ENCODE data around the gene CRYBA2. TPM values are rescaled to one million over a fixed set of nuclear protein-coding genes. Genes with fewer than 3 reads are reported as not detected.

Gene CRYBA2
- total and polyA plus RNA-seq, 8 donors: 3.7 to 314 (median 13.2) TPM

DNA sequence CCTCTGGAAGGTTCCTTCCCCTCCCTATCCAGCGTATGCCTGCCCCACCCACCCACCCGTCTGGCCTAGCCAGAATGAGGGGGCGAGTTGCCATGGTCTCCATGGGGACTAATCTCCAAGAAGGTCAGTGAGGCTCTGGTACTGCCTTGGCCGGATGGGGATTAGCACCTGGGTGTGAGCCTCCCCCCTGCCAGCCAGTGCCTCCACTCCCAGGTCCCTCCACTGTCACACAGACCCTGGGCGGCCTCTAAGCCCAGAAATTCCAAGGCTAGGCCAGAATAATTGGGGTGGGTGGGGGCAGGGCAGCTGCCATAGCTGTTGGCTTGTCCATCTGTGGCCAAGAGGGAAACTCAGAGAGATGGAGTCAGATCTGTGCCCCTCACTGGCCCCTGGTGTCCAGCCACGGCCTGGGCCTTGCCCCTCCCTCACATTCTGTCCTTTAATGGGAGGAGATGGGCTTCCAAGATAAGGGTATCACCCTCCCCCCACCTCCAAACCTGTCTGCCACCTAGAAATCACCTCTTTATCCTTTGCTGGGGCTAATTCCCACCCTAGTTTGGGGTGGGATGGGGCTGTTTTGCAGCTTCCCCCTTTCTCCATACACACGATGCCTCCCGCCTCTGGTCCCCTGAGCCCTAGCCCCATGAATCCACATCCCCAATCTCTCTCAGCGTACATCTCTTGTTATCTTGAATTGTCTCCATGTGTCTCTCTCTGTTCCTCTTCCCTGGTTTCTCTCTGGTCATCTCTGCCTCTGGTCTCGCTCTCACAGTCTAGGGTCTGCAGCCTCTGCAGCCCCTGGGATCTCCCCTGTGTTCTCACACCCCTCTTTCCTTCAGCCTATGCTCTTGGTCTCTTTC is 6.0 kb upstream of the CRYBA2 start:
- FAIRE-seq (no peak), ATAC-seq (no peak), DNase-seq (peak in 3 of 6 donors; percentile 27 to 59 (median 45))
- peaks cover 0 to 4% (median 0%) of the 10 kb centered on the region in 4 donors for H3K27me3 ChIP-seq
- WGBS, 2 donors: 37 to 53% methylated on average over 9 to 10 of the region's 10 CpGs
- no peaks in the 10 kb centered on the region for H3K36me3 ChIP-seq
- H3K4me3 ChIP-seq: peak overlapping the region in 1 of 4 donors; percentile 83
- H3K4me1 ChIP-seq: peaks cover 3 to 25% (median 7%) of the 10 kb centered on the region in 3 donors
- H3K27ac ChIP-seq: peak overlapping the region; percentile 26 to 97 (median 68)
- intact Hi-C loops (cut with DNase I): no loop called here
- TF ChIP-seq, protein P1, sequence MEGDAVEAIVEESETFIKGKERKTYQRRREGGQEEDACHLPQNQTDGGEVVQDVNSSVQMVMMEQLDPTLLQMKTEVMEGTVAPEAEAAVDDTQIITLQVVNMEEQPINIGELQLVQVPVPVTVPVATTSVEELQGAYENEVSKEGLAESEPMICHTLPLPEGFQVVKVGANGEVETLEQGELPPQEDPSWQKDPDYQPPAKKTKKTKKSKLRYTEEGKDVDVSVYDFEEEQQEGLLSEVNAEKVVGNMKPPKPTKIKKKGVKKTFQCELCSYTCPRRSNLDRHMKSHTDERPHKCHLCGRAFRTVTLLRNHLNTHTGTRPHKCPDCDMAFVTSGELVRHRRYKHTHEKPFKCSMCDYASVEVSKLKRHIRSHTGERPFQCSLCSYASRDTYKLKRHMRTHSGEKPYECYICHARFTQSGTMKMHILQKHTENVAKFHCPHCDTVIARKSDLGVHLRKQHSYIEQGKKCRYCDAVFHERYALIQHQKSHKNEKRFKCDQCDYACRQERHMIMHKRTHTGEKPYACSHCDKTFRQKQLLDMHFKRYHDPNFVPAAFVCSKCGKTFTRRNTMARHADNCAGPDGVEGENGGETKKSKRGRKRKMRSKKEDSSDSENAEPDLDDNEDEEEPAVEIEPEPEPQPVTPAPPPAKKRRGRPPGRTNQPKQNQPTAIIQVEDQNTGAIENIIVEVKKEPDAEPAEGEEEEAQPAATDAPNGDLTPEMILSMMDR (IDR thresholded peaks at IDR 0.05): no peak
- H3K9me3 ChIP-seq: no peaks in the 10 kb centered on the region

- no peak for FAIRE-seq
- ATAC-seq: no peak
- H3K4me1 ChIP-seq: peaks cover 8 to 28% (median 15%) of the 10 kb centered on the region in 3 donors
- intact Hi-C loops (cut with DNase I): no loop called here
- peak in 2 of 6 donors; percentile 45 to 46 for DNase-seq
- peak overlapping the region in 3 of 4 donors; percentile 26 to 88 (median 39) for H3K27ac ChIP-seq
- peaks cover 0 to 9% (median 0%) of the 10 kb centered on the region in 4 donors for H3K27me3 ChIP-seq
- H3K4me3 ChIP-seq: no peak overlapping the region
- 33 to 34% methylated on average over 12 of the region's 12 CpGs for WGBS, 2 donors
- H3K36me3 ChIP-seq: no peaks in the 10 kb centered on the region
- TF ChIP-seq, protein P1 (IDR thresholded peaks at IDR 0.05): no peak
- no peaks in the 10 kb centered on the region for H3K9me3 ChIP-seq
Measured at GRCh38 chr2:218998414-218999002, 5.3 kb upstream of the CRYBA2 start.

- ATAC-seq (no peak), FAIRE-seq (no peak), DNase-seq (peak in 1 of 6 donors; percentile 29)
- Histone ChIP-seq H3K27me3 (peaks cover 0 to 9% (median 0%) of the 10 kb centered on the region in 4 donors), H3K27ac (peak overlapping the region; percentile 82 to 90 (median 86)), H3K4me3 (no peak overlapping the region), H3K9me3 (no peaks in the 10 kb centered on the region), H3K36me3 (no peaks in the 10 kb centered on the region), H3K4me1 (peaks cover 10 to 30% (median 19%) of the 10 kb centered on the region in 3 donors)
- TF ChIP-seq, protein P1 (IDR thresholded peaks at IDR 0.05): no peak
- 27 to 38% methylated on average over 1 to 2 of the region's 2 CpGs for WGBS, 2 donors
- intact Hi-C loops (cut with DNase I): no loop called here
Measured at GRCh38 chr2:218997731-218998130, 4.5 kb upstream of the CRYBA2 start.

DNA sequence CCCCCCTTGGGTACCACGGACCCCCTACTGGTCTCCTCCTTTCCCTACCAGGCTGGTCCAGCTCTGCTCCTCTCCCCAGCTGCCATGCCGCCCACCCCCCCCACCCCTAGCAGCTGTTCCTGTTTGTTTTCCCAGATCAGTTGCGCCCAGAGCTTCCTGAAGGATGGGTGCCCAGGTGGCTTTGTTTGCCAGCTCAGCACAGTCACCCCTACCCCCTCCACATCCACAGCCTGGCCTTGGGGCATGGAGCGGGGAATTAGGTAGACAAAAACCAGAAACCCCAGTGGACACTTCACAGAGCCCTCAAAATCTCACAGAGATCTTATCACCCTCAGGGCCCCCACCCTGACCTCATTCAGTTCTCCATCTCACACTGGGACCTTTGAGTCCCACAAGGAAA is 3.7 kb upstream of the CRYBA2 start:
- TF ChIP-seq, protein P1 (IDR thresholded peaks at IDR 0.05): no peak
- H3K4me1 ChIP-seq: peaks cover 10 to 30% (median 19%) of the 10 kb centered on the region in 3 donors
- no peaks in the 10 kb centered on the region for H3K9me3 ChIP-seq
- WGBS, 2 donors: 10 to 24% methylated on average over 4 of the region's 4 CpGs
- H3K27me3 ChIP-seq: peaks cover 0 to 9% (median 0%) of the 10 kb centered on the region in 4 donors
- no peaks in the 10 kb centered on the region for H3K36me3 ChIP-seq
- no peak for FAIRE-seq
- peak; percentile 28 to 36 (median 34) for ATAC-seq
- intact Hi-C loops (cut with DNase I): no loop called here
- H3K4me3 ChIP-seq: peak overlapping the region in 3 of 4 donors; percentile 23 to 46 (median 37)
- peak in 4 of 6 donors; percentile 77 to 81 (median 78) for DNase-seq
- peak overlapping the region; percentile 82 to 90 (median 86) for H3K27ac ChIP-seq

All from pancreas (tissue), 10 donors.